ENCODE measurements around the gene TRIO.

GRCh38 chr5:14144586-14145434, 1.7 kb downstream of the TRIO start:
- no peak for TF ChIP-seq CTCF (conservative IDR thresholded peaks at IDR 0.05; ENCODE audit: low read depth, low read length)
- no peak for TF ChIP-seq EZH2 (IDR thresholded peaks at IDR 0.05; ENCODE audit: borderline replicate concordance, low read depth, low read length, poor library complexity, severe bottlenecking)

Data from A673 (cell line).